GM18873 (cell line): ENCODE measurements around the gene BCL2L13.
"Not testable (repeated sequence)": the region's sequence is repeated elsewhere in the genome, so short reads cannot be mapped to it uniquely, and the experiment has no call there.

Experiments used
- ATAC-seq: cut with Tn5 transposase; IDR thresholded peaks from one replicate; pipeline ENCODE4 v1.9.1; 2021; ENCODE audit warnings: mild to moderate bottlenecking, moderate library complexity, moderate number of reproducible peaks; ENCODE audit not compliant: unreplicated experiment, low FRiP score

BCL2L13 gene

DNA sequence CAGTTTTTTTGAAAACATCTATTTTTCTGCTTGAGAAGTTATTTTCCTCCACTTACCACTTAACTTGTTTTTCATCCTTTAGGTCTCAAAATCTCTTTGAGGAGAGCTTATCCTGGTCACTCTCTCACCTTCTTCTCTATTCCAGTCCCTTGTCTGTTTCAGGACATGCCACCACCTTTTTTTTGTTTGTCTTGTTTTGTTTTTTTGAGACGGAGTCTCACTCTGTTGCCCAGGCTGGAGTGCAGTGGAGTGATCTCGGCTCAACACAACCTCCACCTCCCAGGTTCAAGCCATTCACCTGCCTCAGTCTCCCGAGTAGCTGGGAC lies 4.6 kb upstream of the BCL2L13 start:
- ATAC-seq: no peak

DNA sequence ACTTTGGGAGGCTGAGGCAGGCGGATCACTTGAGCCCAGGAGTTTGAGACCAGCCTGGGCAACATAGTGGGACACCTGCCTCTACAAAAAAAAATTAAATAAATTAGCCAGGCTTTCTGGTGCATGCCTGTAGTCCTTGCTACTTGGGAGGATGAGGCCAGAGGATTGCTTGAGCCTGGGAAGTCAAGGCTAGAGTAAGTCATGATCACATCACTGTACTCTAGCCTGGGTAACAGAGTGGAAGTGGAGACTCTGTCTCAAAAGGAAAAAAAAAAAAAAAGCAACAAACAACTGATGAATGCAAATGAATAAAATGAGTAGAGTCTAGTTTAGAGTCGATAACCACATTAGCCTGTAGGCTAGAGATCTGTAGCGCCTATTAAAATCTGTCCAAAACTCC lies 3.9 kb upstream of the BCL2L13 start:
- ATAC-seq: no peak

DNA sequence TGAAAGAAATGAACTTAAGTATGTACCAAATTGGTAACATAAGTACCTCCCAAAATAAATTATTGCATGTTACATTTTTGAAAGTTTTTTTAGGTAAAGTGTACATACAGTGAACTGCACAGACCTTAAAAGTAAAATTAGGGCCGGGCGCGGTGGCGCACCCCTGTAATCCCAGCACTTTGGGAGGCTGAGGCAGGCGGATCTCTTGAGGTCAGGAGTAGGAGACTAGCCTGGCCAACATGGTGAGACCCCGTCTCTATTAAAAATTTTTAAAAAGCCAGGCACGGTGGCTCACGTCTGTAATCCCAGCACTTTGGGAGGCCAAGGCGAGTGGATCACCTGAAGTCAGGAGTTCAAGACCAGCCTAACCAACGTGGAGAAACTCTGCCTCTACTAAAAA lies 1.7 kb upstream of the BCL2L13 start:
- not testable (repeated sequence) for ATAC-seq

GRCh38 chr22:17637490-17638181 lies 921 bp upstream of the BCL2L13 start:
- no peak for ATAC-seq

DNA sequence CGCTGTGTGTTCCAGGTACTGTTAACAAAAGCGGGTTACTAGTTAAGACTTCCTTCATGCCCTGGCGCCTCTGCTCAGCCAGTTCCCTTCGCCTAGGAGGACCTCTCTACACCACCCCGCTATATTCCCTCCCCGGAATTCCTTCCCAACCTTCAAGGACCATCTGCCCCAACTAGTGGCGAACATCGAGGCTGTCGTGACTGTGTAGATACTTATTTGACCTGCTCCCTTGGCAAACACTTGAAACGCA lies 450 bp upstream of the BCL2L13 start:
- no peak for ATAC-seq

GRCh38 chr22:17639247-17639741 lies 737 bp downstream of the BCL2L13 start:
- no peak for ATAC-seq

GRCh38 chr22:17641269-17641668 lies 2.7 kb downstream of the BCL2L13 start:
- no peak for ATAC-seq

- ATAC-seq: not testable (repeated sequence)
Measured at GRCh38 chr22:17642357-17642756, 3.8 kb downstream of the BCL2L13 start.

DNA sequence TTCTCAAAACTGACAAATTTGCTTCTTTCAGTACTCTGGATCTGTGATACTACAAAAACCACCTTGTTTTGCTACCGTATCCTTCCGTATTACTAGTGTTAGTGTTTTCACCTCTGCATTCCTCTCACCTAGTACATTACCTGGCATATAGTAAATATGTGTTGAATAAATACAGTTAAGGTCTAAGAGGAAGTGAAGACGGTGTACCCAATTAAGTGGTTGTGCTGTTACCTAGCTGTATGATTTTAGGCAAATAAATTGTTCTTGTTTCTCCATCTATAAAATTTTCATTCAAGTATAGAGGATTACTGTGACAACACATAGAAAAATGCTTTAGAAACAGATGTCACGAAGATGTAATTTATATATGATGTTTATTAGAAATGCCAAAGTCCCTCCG lies 8.9 kb downstream of the BCL2L13 start:
- ATAC-seq: no peak

DNA sequence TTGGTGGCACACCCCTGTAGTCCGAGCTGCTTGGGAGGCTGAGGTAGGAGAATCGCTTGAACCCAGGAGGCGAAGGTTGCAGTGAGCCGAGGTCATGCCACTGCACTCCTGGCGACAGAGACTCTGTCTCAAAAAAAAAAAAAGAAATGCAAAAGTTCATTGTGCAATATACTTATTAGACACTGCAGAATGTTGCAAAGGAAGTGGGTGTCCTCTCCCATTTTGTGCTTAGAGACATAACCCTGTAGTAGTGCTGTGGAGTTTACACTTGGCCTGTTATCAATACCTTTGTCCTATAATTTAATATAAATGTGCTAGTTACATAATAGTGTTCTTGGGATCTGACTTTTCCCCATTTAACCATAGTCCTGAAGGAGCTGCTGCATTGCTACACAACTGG lies 9.4 kb downstream of the BCL2L13 start:
- no peak for ATAC-seq

- ATAC-seq: no peak
Measured at GRCh38 chr22:17648569-17648968, 10.0 kb downstream of the BCL2L13 start.

DNA sequence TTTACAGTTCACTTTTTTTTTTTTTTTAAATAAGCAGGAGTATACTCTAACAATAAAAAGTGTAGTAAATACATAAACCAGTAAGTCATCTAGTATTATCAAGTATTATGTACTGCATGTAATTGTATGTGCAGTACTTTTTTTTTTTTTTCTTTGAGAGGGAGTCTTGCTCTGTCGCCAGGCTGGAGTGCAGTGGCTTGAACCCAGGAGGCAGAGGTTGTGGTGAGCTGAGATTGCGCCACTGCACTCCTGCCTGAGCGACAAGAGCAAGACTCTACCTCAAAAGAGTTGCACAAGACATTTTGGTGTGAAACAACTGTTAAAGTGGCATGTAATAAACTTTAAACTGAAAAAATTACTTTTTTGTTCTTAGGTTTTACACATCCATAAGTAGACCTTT lies 16.7 kb downstream of the BCL2L13 start:
- no peak for ATAC-seq

DNA sequence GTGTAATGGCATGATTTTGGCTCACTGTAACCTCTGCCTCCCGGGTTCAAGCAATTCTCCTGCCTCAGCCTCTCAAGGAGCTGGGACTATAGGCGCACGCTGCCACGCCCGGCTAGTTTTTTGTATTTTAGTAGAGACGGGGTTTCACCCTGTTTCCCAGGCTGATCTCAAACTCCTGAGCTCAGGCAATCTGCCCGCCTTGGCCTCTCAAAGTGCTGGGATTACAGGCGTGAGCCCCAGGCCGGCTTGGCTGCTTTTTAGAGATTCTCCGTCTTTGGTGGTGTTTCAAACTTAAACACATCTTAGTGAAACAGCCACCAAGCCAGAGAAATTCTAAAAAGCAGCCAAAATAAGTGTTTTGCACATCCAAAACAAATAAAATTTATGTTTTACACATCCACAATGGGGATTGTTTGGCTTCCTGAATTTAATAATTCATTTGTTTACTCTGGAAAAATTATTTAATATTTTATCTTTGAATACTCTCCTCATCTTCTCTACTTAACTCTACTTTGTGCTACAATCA lies 18.4 kb downstream of the BCL2L13 start:
- ATAC-seq: no peak

DNA sequence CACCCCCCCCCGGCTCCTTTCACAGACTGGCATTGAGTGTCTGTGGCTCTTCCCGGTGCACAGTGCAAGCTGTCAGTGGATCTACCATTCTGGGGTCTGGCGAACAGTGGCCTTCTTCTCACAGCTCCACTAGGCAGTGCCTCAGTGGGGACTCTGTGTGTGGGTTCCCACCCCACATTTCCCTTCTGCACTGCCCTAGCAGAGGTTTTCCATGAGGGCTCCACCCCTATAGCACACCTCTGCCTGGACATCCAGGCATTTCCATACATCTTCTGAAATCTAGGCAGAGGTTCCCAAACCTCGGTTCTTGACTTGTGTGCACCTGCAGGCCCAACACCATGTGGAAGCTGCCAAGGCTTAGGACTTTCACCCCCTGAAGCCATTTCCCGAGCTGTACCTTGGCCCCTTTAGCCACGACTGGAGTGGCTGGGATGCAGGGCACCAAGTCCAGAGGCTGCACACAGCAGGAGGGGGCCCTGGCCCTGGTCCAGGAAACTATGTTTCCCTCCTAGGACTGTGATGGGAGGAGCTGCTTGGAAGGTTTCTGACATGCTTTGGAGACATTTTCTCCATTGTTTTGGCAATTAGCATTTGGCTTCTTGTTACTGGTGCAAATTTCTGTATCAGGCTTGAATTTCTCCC lies 26.0 kb downstream of the BCL2L13 start:
- ATAC-seq: no peak

- no peak for ATAC-seq
Measured at GRCh38 chr22:17665248-17665647, 26.7 kb downstream of the BCL2L13 start.

DNA sequence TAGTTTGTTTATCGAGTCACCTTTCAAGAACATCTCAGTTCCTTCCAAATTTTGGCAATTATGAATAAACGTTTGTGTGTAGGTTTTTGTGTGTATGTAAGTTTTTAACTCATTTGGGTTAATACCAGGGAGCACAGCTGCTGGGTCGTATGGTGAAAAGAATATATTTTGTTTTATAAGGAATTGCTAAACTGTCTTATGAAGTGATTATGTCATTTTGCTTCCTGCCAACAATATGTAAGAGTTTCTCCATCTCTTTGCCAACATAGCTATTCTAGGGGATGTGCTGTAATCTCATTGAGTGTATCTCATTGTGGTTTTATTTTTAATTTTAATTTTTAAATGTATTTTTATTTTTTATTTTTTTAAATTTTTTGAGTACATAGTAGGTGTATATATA lies 27.3 kb downstream of the BCL2L13 start:
- no peak for ATAC-seq

DNA sequence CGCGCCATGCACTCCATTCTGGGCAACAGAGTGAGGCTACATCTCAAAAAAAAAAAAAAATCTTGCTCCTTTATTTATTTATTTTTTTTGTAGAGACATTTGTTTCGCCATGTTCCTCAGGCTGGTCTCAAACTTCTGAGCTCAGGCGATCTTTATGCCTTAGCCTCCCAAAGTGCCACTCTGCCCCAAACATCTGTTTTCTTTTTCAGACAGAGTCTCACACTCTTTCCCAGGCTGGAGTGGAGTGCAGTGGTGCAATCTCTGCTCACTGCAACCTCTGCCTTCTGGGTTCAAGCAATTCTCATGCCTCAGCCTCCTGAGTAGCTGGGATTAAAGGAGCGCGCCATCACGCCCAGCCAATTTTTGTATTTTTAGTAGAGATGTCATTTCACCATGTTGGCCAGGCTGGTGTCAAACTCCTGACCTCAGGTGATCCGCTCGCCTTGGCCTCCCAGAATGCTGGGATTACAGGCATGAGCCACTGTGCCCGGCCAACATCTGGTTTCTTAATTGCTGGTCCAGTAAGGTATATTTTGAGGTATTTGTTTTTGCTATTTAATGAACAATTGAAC lies 33.0 kb downstream of the BCL2L13 start:
- not testable (repeated sequence) for ATAC-seq

- ATAC-seq: no peak
Measured at GRCh38 chr22:17672417-17672991, 33.9 kb downstream of the BCL2L13 start.

- ATAC-seq: no peak
Measured at GRCh38 chr22:17674152-17674551, 35.6 kb downstream of the BCL2L13 start.

- no peak for ATAC-seq
Measured at GRCh38 chr22:17675584-17675983, 37.0 kb downstream of the BCL2L13 start.

DNA sequence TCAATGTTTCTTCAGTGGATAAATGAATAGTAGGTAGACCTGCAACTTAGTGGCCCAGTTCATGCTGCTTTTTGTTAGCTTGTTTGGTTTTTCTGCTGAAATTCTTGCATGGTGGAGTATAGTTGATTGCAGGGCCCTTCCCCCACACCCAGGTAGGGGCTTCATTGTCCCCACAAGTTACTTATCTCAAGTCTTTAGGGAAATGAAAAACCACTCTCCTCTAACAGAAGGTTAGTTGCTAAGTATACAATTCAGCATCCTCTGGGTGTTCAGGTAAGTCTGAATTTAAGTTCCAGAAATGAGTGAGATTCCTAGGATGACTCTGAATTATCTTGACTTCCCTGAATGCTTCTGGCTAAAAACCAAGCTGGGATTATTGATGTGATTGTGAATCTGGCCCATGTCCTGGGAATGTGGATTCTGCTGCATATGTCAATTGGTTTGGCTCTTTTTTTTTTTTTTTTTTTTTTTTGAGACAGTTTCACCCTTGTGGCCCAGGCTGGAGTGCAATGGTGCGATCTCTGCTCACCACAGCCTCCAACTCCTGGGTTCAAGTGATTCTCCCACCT lies 40.3 kb downstream of the BCL2L13 start:
- ATAC-seq: no peak
